ENCODE measurements around the gene NTM.
A peak's percentile ranks its signal among the peaks of the same experiment; 100 is the strongest.

The NTM gene

DNA sequence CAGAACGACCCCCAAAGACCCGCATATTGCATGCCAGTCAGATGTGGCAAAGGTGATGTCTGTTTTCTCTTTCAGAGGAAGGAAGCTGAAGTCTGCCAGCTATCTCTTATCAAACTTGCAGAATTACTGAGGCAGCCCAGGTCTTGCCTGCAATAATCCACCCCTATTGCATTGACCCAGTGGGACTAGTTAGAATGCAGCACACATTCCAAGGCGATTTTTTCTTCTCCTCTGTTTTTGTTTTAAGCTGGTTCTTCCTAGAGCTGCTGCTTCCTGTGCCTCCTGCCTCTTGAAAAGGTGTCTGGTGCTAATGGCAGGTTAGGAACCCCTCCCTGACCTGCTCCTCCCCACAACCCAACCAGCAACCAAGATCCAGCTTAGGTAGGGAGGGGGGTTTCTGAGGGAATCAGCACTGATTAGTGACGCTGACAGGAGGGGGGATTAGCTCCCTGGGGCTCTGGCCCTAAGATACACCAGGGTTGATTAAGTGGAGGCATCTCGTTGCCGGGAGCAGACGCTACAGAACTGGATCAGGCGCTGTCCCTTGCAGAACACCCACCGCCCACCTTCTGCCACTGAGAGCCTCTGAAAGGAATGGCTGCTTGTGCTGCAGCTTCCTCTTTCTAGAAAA is 2.8 kb downstream of the NTM start:
- DNase-seq (ENCODE audit: low read depth): no peak
- H3K4me1 ChIP-seq (ENCODE audit: control insufficient read depth, insufficient read depth, low read length): peaks cover 12% of the 10 kb centered on the region
- H3K36me3 ChIP-seq (ENCODE audit: control insufficient read depth, insufficient read depth, low read length, severe bottlenecking): no peaks in the 10 kb centered on the region
- H3K9me3 ChIP-seq (ENCODE audit: control insufficient read depth, low read length): no peaks in the 10 kb centered on the region
- peaks cover 70% of the 10 kb centered on the region for H3K27me3 ChIP-seq (replicated peaks; ENCODE audit: control insufficient read depth, insufficient read depth, low read length)
- no peak overlapping the region for H3K9ac ChIP-seq (ENCODE audit: low read length)
- H3K4me3 ChIP-seq (ENCODE audit: low read length): no peak overlapping the region

DNA sequence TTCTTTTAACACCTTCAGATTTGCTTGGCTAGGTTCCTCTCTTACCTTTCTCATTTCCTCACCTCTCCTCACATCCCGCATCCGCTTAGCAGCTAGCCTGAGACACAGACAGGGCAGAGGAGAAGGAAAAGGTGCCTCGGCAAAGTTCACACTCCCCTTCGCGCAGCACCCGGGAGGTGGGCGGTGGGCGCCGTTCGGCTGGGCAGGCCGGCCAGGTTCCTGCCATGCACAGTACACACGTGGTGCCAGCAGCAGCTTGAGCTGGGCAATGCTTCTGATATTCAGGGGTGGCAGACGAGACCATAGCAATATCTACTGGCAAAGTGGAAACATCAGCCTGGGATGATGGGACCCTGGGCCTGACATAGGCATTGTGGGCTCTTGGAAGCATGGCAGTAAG is 3.3 kb downstream of the NTM start:
- no peak overlapping the region for H3K9ac ChIP-seq (ENCODE audit: low read length)
- H3K4me3 ChIP-seq (ENCODE audit: low read length): no peak overlapping the region
- H3K4me1 ChIP-seq (ENCODE audit: control insufficient read depth, insufficient read depth, low read length): peaks cover 12% of the 10 kb centered on the region
- no peaks in the 10 kb centered on the region for H3K9me3 ChIP-seq (ENCODE audit: control insufficient read depth, low read length)
- peaks cover 73% of the 10 kb centered on the region for H3K27me3 ChIP-seq (replicated peaks; ENCODE audit: control insufficient read depth, insufficient read depth, low read length)
- DNase-seq (ENCODE audit: low read depth): no peak
- no peaks in the 10 kb centered on the region for H3K36me3 ChIP-seq (ENCODE audit: control insufficient read depth, insufficient read depth, low read length, severe bottlenecking)

DNA sequence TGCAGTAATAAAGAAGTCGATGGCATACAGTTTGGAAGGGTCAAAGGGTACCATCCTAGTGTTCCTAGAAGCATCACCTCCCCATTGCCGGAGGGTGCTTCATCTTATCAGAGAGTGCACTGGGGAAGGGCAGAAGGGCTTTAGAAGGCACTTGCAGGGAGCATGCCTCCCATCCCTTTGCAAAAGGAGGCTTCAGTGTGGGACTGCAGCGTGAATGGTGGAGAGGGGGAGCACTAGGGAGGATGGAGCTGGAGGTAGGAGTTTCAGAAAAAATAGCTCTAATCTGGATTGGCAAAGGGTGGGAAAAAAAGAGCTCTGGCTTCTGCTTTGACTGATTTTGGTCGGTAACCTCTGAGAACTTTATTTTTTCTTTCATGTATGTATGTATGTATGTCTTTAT is 5.0 kb downstream of the NTM start:
- H3K9me3 ChIP-seq (ENCODE audit: control insufficient read depth, low read length): no peaks in the 10 kb centered on the region
- H3K9ac ChIP-seq (ENCODE audit: low read length): no peak overlapping the region
- no peaks in the 10 kb centered on the region for H3K36me3 ChIP-seq (ENCODE audit: control insufficient read depth, insufficient read depth, low read length, severe bottlenecking)
- peaks cover 12% of the 10 kb centered on the region for H3K4me1 ChIP-seq (ENCODE audit: control insufficient read depth, insufficient read depth, low read length)
- no peak overlapping the region for H3K4me3 ChIP-seq (ENCODE audit: low read length)
- DNase-seq (ENCODE audit: low read depth): no peak
- peaks cover 84% of the 10 kb centered on the region for H3K27me3 ChIP-seq (replicated peaks; ENCODE audit: control insufficient read depth, insufficient read depth, low read length)

DNA sequence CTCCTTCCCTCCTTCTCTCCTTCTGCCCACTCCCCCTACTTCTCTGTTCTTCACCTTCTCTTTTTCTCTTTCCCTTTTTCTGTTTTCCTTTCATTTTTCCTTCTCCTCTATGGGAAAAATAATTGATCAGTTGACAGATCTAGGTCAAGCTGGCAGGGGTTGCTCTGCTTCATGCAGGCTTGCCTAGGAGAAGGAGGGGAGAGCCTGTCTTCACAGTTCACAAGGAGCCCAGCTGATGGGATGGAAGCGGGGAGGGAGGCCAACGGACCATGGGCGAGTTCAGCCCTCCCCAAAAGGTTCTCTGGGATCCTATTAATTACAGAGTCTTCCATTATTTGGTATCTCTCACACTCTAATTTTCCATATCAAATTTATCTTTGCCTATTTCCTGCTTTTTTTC is 5.5 kb downstream of the NTM start:
- Histone ChIP-seq H3K4me3 (ENCODE audit: low read length) (no peak overlapping the region), H3K4me1 (ENCODE audit: control insufficient read depth, insufficient read depth, low read length) (peaks cover 7% of the 10 kb centered on the region), H3K9me3 (ENCODE audit: control insufficient read depth, low read length) (no peaks in the 10 kb centered on the region), H3K27me3 (replicated peaks; ENCODE audit: control insufficient read depth, insufficient read depth, low read length) (peaks cover 84% of the 10 kb centered on the region), H3K9ac (ENCODE audit: low read length) (no peak overlapping the region), H3K36me3 (ENCODE audit: control insufficient read depth, insufficient read depth, low read length, severe bottlenecking) (no peaks in the 10 kb centered on the region)
- DNase-seq (ENCODE audit: low read depth): no peak

DNA sequence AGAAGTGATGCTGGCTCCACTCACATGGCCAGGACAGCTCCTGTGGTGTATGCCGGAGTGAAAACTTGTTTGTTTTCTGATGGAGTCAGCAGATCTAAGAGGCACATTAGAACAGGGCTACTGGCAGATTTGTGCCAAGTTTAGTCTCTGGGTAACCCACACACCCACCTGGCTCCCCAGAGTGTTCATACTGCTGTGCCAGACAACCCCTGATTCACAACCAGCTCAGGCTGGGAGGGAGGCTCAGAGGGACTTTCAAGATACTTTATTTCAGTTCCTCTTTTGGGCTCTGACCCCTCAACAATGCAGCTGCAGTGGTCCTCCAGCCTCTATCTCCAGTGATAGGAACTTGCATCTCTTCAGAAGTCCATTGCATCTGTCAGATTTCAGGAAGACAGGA is 8.5 kb downstream of the NTM start:
- no peaks in the 10 kb centered on the region for H3K9me3 ChIP-seq (ENCODE audit: control insufficient read depth, low read length)
- H3K4me3 ChIP-seq (ENCODE audit: low read length): no peak overlapping the region
- H3K9ac ChIP-seq (ENCODE audit: low read length): no peak overlapping the region
- no peak for DNase-seq (ENCODE audit: low read depth)
- H3K36me3 ChIP-seq (ENCODE audit: control insufficient read depth, insufficient read depth, low read length, severe bottlenecking): no peaks in the 10 kb centered on the region
- no peaks in the 10 kb centered on the region for H3K4me1 ChIP-seq (ENCODE audit: control insufficient read depth, insufficient read depth, low read length)
- peaks cover 69% of the 10 kb centered on the region for H3K27me3 ChIP-seq (replicated peaks; ENCODE audit: control insufficient read depth, insufficient read depth, low read length)

DNA sequence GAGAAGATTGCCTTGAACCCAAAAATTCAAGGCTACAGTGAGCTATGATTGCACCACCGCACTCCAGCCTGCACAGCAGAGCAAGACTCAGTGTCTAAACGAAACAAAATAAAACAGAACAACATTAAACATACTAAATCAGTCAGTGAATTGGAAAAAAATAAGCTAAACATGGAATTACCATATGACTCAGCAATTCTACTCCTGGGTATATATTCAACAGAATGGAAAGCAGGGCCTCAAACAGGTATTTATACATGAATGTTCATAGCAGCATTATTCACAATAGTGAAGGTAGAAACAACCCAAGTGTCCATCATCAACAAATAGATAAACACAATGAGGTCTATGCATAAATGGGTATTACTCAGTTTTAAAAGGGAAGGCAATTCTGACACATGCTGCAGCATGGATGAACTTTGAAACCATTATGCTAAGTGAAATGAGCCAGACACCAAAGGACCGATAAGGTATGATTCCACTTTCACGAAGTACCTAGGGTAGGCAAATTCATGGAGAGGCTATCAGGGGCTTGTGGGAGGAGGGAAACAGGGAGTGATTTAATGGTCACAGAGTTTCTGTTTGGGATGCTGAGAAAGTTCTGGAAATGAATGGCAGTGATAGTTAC is 15.5 kb downstream of the NTM start:
- Histone ChIP-seq H3K4me3 (ENCODE audit: low read length) (no peak overlapping the region), H3K27me3 (replicated peaks; ENCODE audit: control insufficient read depth, insufficient read depth, low read length) (peaks cover 26% of the 10 kb centered on the region), H3K36me3 (ENCODE audit: control insufficient read depth, insufficient read depth, low read length, severe bottlenecking) (no peaks in the 10 kb centered on the region), H3K9me3 (ENCODE audit: control insufficient read depth, low read length) (no peaks in the 10 kb centered on the region), H3K9ac (ENCODE audit: low read length) (no peak overlapping the region), H3K4me1 (ENCODE audit: control insufficient read depth, insufficient read depth, low read length) (no peaks in the 10 kb centered on the region)
- DNase-seq (ENCODE audit: low read depth): no peak

DNA sequence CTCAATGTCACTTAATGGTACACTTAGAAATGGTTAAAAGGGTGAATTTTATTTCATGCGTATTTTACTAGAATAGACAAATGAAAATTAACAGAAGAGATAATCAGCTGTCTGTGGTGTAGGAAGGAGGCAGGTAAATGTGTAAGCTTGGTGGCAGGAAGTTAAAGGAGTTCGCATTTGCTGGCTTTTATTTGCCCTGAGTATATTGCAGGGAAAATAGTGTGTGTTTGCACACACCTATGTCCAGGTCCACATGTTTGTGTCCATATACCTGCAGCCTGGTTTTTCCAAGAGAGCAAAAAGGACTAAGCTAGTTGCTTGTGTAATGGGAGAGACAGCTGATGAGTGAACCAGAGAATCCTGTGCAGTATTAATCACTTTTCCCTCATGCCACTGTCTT is 16.0 kb downstream of the NTM start:
- no peak overlapping the region for H3K4me3 ChIP-seq (ENCODE audit: low read length)
- H3K9ac ChIP-seq (ENCODE audit: low read length): no peak overlapping the region
- no peaks in the 10 kb centered on the region for H3K9me3 ChIP-seq (ENCODE audit: control insufficient read depth, low read length)
- no peaks in the 10 kb centered on the region for H3K4me1 ChIP-seq (ENCODE audit: control insufficient read depth, insufficient read depth, low read length)
- H3K27me3 ChIP-seq (replicated peaks; ENCODE audit: control insufficient read depth, insufficient read depth, low read length): peaks cover 26% of the 10 kb centered on the region
- H3K36me3 ChIP-seq (ENCODE audit: control insufficient read depth, insufficient read depth, low read length, severe bottlenecking): no peaks in the 10 kb centered on the region
- no peak for DNase-seq (ENCODE audit: low read depth)

DNA sequence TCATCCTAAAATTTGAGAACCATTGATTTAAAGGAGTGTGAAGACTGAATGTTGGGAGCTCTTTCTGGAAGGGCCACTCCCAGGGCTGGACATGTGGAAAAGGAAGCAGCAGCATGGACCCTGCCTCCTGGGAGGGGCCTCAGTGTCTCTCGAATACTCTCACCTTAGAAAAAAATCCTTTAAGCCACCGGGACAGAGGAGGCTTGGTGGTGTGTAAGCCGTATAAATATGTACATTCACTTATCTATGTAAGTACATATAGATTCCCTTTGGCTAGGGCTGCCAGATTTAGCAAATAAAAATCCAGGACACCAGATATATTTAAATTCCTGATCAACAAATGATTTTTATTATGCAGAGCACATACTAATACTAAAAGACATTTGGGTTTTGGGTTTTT is 17.6 kb downstream of the NTM start:
- Histone ChIP-seq H3K4me3 (ENCODE audit: low read length) (no peak overlapping the region), H3K27me3 (replicated peaks; ENCODE audit: control insufficient read depth, insufficient read depth, low read length) (peaks cover 19% of the 10 kb centered on the region), H3K9me3 (ENCODE audit: control insufficient read depth, low read length) (no peaks in the 10 kb centered on the region), H3K36me3 (ENCODE audit: control insufficient read depth, insufficient read depth, low read length, severe bottlenecking) (no peaks in the 10 kb centered on the region), H3K4me1 (ENCODE audit: control insufficient read depth, insufficient read depth, low read length) (no peaks in the 10 kb centered on the region), H3K9ac (ENCODE audit: low read length) (no peak overlapping the region)
- no peak for DNase-seq (ENCODE audit: low read depth)

DNA sequence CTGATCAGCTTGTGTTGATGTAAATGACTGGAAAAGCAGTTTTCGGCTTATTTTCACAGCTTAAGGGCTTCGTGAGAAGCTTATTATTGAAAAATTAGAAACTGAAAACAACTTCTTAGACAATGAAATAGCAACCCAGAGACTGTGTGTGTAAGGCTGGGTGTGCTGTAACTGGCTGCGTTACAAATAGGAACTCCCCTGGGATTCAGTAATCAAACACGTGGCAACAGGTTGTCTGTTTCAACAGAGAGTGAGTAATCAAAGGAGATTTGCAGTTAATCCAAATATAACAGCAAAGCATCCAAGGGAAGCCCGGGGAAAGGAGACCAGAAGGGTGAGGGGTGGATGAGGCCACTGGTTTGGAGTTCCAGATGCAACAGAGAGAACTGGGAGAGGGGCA is 19.2 kb downstream of the NTM start:
- Histone ChIP-seq H3K27me3 (replicated peaks; ENCODE audit: control insufficient read depth, insufficient read depth, low read length) (peaks cover 12% of the 10 kb centered on the region), H3K9me3 (ENCODE audit: control insufficient read depth, low read length) (no peaks in the 10 kb centered on the region), H3K9ac (ENCODE audit: low read length) (no peak overlapping the region), H3K4me3 (ENCODE audit: low read length) (no peak overlapping the region), H3K4me1 (ENCODE audit: control insufficient read depth, insufficient read depth, low read length) (no peaks in the 10 kb centered on the region), H3K36me3 (ENCODE audit: control insufficient read depth, insufficient read depth, low read length, severe bottlenecking) (no peaks in the 10 kb centered on the region)
- DNase-seq (ENCODE audit: low read depth): no peak

DNA sequence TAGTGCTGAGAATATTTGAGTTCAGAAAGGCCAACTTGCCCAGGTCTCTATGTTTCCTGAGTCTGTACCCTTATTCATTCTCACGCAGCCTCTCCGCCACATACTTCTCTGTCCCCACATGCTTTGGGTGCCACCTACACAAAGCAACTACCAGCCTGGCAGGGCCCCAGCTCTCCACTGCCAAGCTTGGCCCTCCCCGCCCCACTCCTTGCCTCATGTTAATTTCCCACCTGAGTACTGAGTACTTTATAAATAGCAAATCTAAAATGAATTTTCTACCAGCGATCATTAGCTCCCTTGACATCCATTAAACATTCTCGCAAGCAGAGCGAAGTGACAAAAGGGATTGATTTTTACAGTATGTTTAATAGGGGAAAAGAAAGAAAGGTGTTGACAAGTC is 20.8 kb downstream of the NTM start:
- Histone ChIP-seq H3K9ac (ENCODE audit: low read length) (no peak overlapping the region), H3K36me3 (ENCODE audit: control insufficient read depth, insufficient read depth, low read length, severe bottlenecking) (no peaks in the 10 kb centered on the region), H3K9me3 (ENCODE audit: control insufficient read depth, low read length) (no peaks in the 10 kb centered on the region), H3K4me1 (ENCODE audit: control insufficient read depth, insufficient read depth, low read length) (no peaks in the 10 kb centered on the region), H3K4me3 (ENCODE audit: low read length) (no peak overlapping the region), H3K27me3 (replicated peaks; ENCODE audit: control insufficient read depth, insufficient read depth, low read length) (peaks cover 17% of the 10 kb centered on the region)
- no peak for DNase-seq (ENCODE audit: low read depth)

DNA sequence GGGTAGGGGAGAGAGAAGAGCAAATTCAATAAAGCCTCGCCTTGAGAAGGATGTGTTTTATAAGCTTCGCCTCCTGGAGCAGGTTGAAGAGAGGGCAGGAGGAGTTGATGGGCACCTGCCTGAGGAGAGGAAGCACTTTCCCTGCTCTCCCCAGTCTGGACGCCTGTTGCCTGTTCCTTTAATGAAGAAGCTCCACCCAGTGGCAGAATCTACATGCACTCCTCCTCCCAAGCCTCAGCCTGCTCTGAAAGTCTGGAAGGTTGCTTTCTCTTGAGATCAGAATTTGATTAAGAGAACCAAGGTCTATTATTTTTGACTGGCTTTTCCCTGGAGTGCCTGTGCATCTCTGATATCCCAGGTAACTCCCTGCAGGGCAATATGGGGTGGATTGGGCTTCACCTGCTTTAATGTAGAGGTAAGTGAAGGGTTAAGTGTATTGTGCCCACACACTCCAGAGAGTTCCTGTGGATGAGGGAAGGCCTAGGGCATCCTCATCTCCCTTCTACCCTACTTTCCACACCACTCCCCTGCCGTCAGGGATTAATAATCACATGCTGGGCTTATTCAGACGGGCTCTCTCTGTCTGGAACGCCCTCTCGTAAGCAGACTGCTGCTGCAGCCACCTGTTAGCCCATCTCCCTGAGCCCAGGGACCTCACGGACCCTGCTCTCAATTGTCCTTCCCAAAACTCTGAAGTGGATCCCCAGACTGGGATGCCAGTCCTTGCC is 22.3 kb downstream of the NTM start:
- H3K4me3 ChIP-seq (ENCODE audit: low read length): no peak overlapping the region
- H3K36me3 ChIP-seq (ENCODE audit: control insufficient read depth, insufficient read depth, low read length, severe bottlenecking): no peaks in the 10 kb centered on the region
- DNase-seq (ENCODE audit: low read depth): peak; percentile 3
- no peak overlapping the region for H3K9ac ChIP-seq (ENCODE audit: low read length)
- H3K9me3 ChIP-seq (ENCODE audit: control insufficient read depth, low read length): no peaks in the 10 kb centered on the region
- no peaks in the 10 kb centered on the region for H3K4me1 ChIP-seq (ENCODE audit: control insufficient read depth, insufficient read depth, low read length)
- peaks cover 17% of the 10 kb centered on the region for H3K27me3 ChIP-seq (replicated peaks; ENCODE audit: control insufficient read depth, insufficient read depth, low read length)

Measured in adipocyte (in vitro differentiated cells).